OCI-LY7 (cell line): ENCODE results near the gene MRNIP.

Experiments
- CTCF ChIP-seq: fragments of 200-600 bp; sonication (generic); conservative IDR thresholded peaks from 2 replicates; pipeline ENCODE4 v1.5.1; 2014; ENCODE audit warnings: mild to moderate bottlenecking, antibody characterized with exemption, low read length, moderate library complexity, mixed read lengths
- EZH2phosphoT487 ChIP-seq: fragments of 200-600 bp; sonication (generic); IDR thresholded peaks from 2 replicates; pipeline ENCODE4 v1.6.1; 2018; ENCODE audit warnings: low read depth, borderline replicate concordance, mild to moderate bottlenecking, mixed run types, antibody characterized with exemption, low read length, moderate library complexity, mixed read lengths

- TF ChIP-seq CTCF (no peak), EZH2phosphoT487 (no peak)
These were observed 44.5 kb downstream of the MRNIP start for GRCh38 chr5:179814090-179814489.
